HG03439 (cell line): ENCODE measurements around the gene CELA3B.
"Not testable (repeated sequence)": the region's sequence is repeated elsewhere in the genome, so short reads cannot be mapped to it uniquely, and the experiment has no call there.

Experiments used
- ATAC-seq: cut with Tn5 transposase; IDR thresholded peaks from one replicate; pipeline ENCODE4 v1.9.1; 2021; ENCODE audit warnings: mild to moderate bottlenecking, moderate library complexity; ENCODE audit not compliant: unreplicated experiment

The CELA3B gene

DNA sequence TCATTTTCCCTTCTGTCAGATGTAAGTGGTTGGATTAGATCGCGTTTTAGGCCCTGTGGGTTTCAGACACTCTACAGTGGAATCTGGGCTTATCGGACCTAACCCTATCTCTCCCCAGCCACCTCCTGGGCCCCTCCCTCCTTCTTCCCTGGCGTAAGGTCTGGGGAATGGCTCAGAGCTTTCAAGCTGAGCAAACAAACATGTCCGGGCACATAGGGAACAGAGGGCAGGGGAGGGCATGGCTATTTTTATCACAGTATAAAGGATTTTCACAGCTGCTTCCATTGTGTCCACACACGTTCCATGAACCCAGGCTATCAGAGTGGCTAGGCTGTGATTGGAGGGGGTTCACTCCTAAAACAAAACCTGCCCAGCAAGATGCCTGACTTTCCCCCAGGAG, 2.1 kb upstream of the CELA3B start:
- ATAC-seq = not testable (repeated sequence)

DNA sequence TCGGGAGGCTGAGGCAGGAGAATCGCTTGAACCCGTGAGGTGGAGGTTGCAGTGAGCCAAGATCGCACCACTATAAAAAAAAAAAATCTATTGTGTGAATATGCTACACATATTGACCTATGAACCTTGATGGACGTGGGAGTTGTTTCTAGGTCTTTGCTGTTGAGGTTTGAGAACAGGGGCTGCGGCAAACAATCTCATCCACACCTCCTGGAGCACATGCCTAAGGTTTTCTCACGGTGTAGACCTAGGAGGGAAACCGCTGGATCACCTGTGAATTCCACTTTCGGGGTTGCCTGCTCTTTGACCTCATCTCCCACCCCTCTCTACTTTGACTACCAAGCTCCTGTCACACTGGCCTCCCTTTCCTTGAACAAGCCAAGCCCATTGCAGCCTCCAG, 1.5 kb upstream of the CELA3B start:
- not testable (repeated sequence) for ATAC-seq

DNA sequence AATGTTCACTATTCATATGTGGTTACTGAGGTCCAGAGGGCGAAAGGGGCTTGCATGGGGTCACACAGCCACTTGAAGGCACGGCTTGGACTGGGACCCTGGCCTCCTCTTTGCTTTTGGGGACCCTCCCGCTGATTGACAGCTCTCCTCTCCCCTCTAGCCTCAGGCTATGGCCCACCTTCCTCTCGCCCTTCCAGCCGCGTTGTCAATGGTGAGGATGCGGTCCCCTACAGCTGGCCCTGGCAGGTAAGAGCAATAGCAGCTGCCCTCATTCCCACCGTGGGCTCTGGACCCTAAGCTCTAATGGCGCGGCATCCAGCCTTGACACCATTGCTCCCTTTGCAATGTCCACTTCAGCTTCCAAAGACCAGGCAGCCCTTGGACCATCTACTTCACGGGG, 1.4 kb downstream of the CELA3B start:
- ATAC-seq = not testable (repeated sequence)

- not testable (repeated sequence) for ATAC-seq
Measured at GRCh38 chr1:21980515-21981220, 3.8 kb downstream of the CELA3B start.

DNA sequence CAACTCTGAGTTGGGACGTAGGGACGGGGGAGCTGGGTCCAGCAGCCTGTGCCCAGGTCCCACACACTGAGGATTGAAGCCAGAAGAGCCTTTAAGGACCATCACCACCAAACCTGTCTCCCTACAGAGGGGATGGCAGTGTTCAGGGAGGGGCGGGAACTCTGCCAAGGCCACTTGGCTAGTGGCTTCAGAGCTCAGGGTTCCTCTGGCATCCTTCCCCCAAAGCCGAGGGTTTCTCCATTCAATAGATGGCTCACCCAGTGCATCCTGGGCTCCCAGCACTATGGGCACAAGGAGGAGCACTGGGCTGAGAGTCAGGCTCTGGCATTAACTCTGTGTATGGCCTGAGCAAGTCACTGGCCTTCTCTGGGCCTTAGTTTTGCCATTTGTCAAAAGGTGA, 4.4 kb downstream of the CELA3B start:
- not testable (repeated sequence) for ATAC-seq

DNA sequence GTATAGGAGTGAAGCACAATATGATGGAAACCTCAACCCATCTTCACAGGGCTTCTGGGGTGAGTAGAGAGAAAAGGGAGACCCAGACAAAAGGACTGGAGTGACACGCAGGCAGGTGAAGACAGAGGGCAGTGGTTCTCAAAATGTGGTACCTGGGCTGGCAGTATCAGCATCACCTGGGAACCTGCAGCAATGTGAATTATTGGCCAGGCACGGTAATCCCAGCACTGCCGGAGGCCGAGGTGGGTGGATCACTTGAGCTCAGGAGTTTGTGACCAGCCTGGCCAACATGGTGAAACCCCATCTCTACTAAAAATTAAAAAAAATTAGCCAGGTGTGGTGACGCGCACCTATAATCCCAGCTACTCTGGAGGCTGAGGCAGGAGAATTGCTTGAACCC, 5.3 kb downstream of the CELA3B start:
- not testable (repeated sequence) for ATAC-seq

DNA sequence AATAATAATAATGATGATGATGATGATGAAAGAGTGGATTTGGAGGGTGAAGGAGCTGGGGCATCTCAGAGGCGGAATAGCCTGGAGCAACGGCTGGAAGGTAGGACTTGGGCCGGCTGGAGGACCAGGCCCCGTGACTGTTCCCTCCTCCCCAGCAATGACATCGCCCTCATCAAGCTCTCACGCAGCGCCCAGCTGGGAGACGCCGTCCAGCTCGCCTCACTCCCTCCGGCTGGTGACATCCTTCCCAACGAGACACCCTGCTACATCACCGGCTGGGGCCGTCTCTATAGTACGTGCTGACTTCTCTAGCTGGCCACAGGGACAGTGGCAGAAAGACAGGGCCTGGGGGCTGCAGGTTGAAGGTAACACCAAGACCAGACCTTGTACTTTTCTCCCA, 6.7 kb downstream of the CELA3B start:
- not testable (repeated sequence) for ATAC-seq

GRCh38 chr1:21985893-21986292, 9.1 kb downstream of the CELA3B start:
- ATAC-seq = not testable (repeated sequence)

GRCh38 chr1:21986386-21986785, 9.6 kb downstream of the CELA3B start:
- ATAC-seq = not testable (repeated sequence)

DNA sequence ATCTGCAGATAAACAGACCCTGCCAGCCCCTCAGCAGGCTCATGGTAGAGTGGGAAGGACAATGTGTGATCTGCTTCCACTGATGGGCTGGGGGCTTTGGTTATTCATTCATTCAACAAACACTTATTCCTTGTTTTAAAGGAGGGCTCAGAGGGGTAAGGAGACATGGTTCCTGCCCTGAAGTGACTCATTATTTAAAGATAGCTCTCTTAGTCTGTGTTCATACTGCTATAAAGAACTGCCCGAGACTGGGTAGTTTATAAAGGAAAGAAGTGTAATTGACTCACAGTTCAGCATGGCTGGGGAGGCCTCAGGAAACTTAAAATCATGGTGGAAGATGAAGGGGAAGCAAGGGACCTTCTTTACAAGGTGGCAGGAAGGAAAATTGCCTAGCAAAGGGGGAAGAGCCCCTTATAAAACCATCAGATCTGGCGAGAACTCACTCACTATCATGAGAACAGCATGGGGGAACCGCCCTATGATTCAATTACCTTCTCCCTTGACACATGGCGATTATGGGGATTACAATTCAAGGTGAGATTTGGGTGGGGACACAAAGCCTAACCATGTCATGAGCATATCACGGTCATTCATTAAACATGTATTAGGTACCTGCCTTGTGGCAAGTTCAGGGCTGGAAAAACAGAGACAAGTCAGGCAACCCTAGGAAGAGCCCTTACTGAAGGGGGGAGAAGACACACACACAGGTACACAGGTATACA, 13.0 kb downstream of the CELA3B start:
- not testable (repeated sequence) for ATAC-seq

GRCh38 chr1:21992186-21992585, 15.4 kb downstream of the CELA3B start:
- ATAC-seq = not testable (repeated sequence)

GRCh38 chr1:21994716-21995115, 17.9 kb downstream of the CELA3B start:
- ATAC-seq = not testable (repeated sequence)

GRCh38 chr1:21996663-21996970, 19.8 kb downstream of the CELA3B start:
- ATAC-seq = not testable (repeated sequence)

- not testable (repeated sequence) for ATAC-seq
Measured at GRCh38 chr1:21997891-21998623, 21.2 kb downstream of the CELA3B start.

DNA sequence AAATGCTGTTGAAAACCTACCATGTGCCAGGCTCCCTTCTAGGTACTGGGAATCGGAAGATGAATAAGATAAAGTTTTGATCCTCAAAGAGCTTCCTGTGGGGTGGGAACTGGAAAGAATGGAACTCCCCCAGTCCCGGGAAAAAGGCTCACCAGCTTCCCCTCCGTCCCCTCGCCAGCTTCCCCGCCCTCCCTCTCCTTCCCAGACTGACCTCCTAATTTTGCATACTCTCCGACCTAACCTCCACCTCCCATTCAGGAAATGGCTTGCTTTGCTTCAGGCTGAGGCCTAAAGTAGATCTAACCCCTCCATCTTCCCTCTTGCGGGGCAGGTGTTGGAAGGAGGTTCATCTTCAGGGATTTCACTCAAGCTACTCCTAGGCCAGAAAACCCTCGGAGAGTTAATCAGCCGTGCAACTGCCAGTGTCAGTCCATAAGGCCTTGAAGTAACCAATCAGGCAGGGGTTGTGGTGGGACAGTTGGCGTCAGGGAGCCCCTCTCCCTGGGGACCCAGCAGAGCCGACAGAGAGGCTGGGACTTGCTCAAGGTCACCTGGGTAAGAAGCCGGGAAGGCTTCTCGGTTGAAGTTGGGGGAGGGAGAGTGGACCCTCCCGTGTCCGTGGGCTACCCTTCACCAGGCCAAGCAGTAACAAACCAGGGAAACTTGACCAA, 21.9 kb downstream of the CELA3B start:
- not testable (repeated sequence) for ATAC-seq

- not testable (repeated sequence) for ATAC-seq
Measured at GRCh38 chr1:21999645-22000044, 22.8 kb downstream of the CELA3B start.

DNA sequence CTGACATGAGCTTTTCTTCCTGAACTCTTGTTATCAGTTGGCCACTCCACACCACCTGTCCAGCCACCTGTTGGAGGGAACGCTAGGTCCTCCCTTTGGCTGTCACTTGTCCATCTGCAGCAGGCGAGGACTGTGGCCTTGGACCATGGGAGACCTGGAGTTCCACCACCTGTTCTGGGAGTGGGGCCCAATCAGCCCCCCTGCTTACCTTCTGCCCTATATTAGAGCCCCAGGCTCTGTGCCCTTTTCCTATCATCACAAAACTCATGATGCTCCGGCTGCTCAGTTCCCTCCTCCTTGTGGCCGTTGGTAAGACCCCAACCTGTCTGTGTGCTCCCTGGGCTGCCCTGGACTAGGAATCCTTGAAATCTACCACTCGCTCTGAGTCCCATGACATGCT, 24.6 kb downstream of the CELA3B start, which contains the start of gene CELA3A:
CELA3A (plus strand) TSS at position 249 of the 400 bp plus-strand sequence; CDS start at position 267, 18 bp downstream.
- no peak for ATAC-seq

DNA sequence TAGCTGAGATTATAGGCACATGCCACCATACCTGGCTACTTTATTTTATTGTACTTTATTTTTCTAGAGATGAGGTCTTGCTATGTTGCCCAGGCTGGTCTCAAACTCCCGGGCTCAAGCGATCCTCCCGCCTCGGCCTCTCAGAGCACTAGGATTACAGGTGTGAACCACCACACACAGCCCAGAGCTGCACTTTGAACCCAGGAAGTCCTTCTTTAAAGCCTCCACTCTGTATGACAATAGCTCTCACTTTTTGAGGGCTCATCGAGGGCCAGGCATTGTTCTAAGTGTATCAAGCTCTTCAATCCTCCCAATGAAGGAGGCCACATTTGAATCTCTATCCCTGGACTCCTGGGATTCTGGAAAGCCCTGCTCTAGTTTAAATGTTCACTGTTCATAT, 25.6 kb downstream of the CELA3B start:
- not testable (repeated sequence) for ATAC-seq

- not testable (repeated sequence) for ATAC-seq
Measured at GRCh38 chr1:22002875-22003274, 26.1 kb downstream of the CELA3B start.

GRCh38 chr1:22003959-22004358, 27.1 kb downstream of the CELA3B start:
- ATAC-seq = not testable (repeated sequence)
